IMR-90 (cell line): ENCODE measurements around the gene GJC3. TPM values are rescaled to one million over a fixed set of nuclear protein-coding genes. Genes with fewer than 3 reads are reported as not detected.
"Not testable (repeated sequence)": the region's sequence is repeated elsewhere in the genome, so short reads cannot be mapped to it uniquely, and the experiment has no call there.

Experiments
- ATAC-seq: fragments of 200-7000 bp; cut with Tn5 transposase; 2 replicates; pipeline ENCODE4 v1.9.1; 2020; ENCODE audit warnings: low read depth, mild to moderate bottlenecking, moderate library complexity
- BruUV-seq: library from RNA; stranded (reverse); fragments of 400-500 nt; replicated peaks from 2 replicates; lab custom pipeline; 2021; lab: Mats Ljungman, UMichigan
- CTCF ChIA-PET: fragments of 300-600 bp; formaldehyde crosslinking; extraction: SDS; loops from one replicate; lab custom pipeline; 2021; ENCODE audit warnings: antibody characterized with exemption; lab: Yijun Ruan, JAX
- POLR2A ChIA-PET: fragments of 300-600 bp; sonication (Branson Sonifier 250); formaldehyde crosslinking; loops from one replicate; lab custom pipeline; 2022; ENCODE audit warnings: antibody characterized with exemption; ENCODE audit not compliant: unreplicated experiment; lab: Charles Lee
- DNase-seq: peaks from one replicate; pipeline ENCODE4 v3.0.0; 2013
- H2AFZ ChIP-seq: replicated peaks from 2 replicates; pipeline ENCODE3; 2013; ENCODE audit warnings: low read length, mild to moderate bottlenecking; ENCODE audit not compliant: poor library complexity
- H2AK5ac ChIP-seq: 2 replicates; pipeline ENCODE4 v1.6.1; 2013; ENCODE audit warnings: low read depth, low read length, inconsistent platforms
- H2AK9ac ChIP-seq: replicated peaks from 2 replicates; pipeline ENCODE3; 2013; ENCODE audit warnings: mild to moderate bottlenecking, low read depth, low read length, moderate library complexity; ENCODE audit not compliant: poor library complexity
- H2BK120ac ChIP-seq: 2 replicates; pipeline ENCODE4 v1.6.1; 2013; ENCODE audit warnings: low read depth, low read length, inconsistent platforms
- H2BK15ac ChIP-seq: 3 replicates; pipeline ENCODE4 v1.6.1; 2013; ENCODE audit warnings: low read depth, low read length, inconsistent platforms
- H2BK20ac ChIP-seq: 2 replicates; pipeline ENCODE4 v1.6.1; 2013; ENCODE audit warnings: low read depth, mild to moderate bottlenecking, inconsistent platforms, low read length, moderate library complexity
- H2BK5ac ChIP-seq: 2 replicates; pipeline ENCODE4 v1.6.1; 2013; ENCODE audit warnings: mild to moderate bottlenecking, low read depth, low read length, inconsistent platforms; ENCODE audit not compliant: poor library complexity, severe bottlenecking
- H3K14ac ChIP-seq: replicated peaks from 2 replicates; pipeline ENCODE4 v1.6.1; 2013; ENCODE audit warnings: low read depth, low read length, inconsistent platforms
- H3K18ac ChIP-seq: 2 replicates; pipeline ENCODE4 v1.6.1; 2013; ENCODE audit warnings: low read depth, low read length, control low read depth
- H3K23ac ChIP-seq: 2 replicates; pipeline ENCODE4 v1.6.1; 2013; ENCODE audit warnings: low read depth, low read length, inconsistent platforms
- H3K27ac ChIP-seq: 2 replicates; pipeline ENCODE4 v1.5.1; 2013; ENCODE audit warnings: mild to moderate bottlenecking, control low read depth, low read length; ENCODE audit not compliant: insufficient read depth
- H3K27me3 ChIP-seq: 2 replicates; pipeline ENCODE4 v1.6.1; 2013; ENCODE audit warnings: low read length; ENCODE audit not compliant: control insufficient read depth, insufficient read depth
- H3K36me3 ChIP-seq: 2 replicates; pipeline ENCODE4 v1.6.1; 2013; ENCODE audit warnings: low read length, mixed read lengths; ENCODE audit not compliant: control insufficient read depth, insufficient read depth
- H3K4ac ChIP-seq: 2 replicates; pipeline ENCODE4 v1.6.1; 2013; ENCODE audit warnings: low read depth, low read length, inconsistent platforms
- H3K4me1 ChIP-seq: 2 replicates; pipeline ENCODE4 v1.6.1; 2013; ENCODE audit warnings: low read length, mixed read lengths; ENCODE audit not compliant: control insufficient read depth, insufficient read depth
- H3K4me2 ChIP-seq: 2 replicates; pipeline ENCODE4 v1.6.1; 2013; ENCODE audit warnings: low read depth, mild to moderate bottlenecking, control low read depth, low read length, moderate library complexity
- H3K4me3 ChIP-seq: 2 replicates; pipeline ENCODE4 v1.5.1; 2013; ENCODE audit warnings: low read depth, mild to moderate bottlenecking, control low read depth, low read length, moderate library complexity; ENCODE audit not compliant: insufficient read depth
- H3K56ac ChIP-seq: 2 replicates; pipeline ENCODE4 v1.6.1; 2013; ENCODE audit warnings: low read length, inconsistent platforms; ENCODE audit not compliant: insufficient read depth; ENCODE audit errors: extremely low read depth
- H3K79me1 ChIP-seq, 2 experiments: 2 replicates each; pipeline ENCODE4 v1.6.1; 2013; ENCODE audit warnings: low read length in 2 of 2, inconsistent platforms in 1 of 2, low read depth in 1 of 2
- H3K9ac ChIP-seq: 2 replicates; pipeline ENCODE4 v1.6.1; 2013; ENCODE audit warnings: low read depth, low read length, control low read depth
- H3K9me1 ChIP-seq: 2 replicates; pipeline ENCODE4 v1.6.1; 2013; ENCODE audit warnings: low read length, inconsistent platforms; ENCODE audit not compliant: insufficient read depth
- H3K9me3 ChIP-seq: 2 replicates; pipeline ENCODE4 v1.6.1; 2013; ENCODE audit warnings: low read length; ENCODE audit not compliant: control insufficient read depth, insufficient read depth
- H4K20me1 ChIP-seq: 2 replicates; pipeline ENCODE4 v1.6.1; 2013; ENCODE audit warnings: low read length, inconsistent platforms; ENCODE audit not compliant: insufficient read depth
- H4K5ac ChIP-seq: 2 replicates; pipeline ENCODE4 v1.6.1; 2013; ENCODE audit warnings: mild to moderate bottlenecking, low read depth, low read length, control low read depth
- H4K8ac ChIP-seq, 2 experiments: 2 replicates each; pipeline ENCODE4 v1.6.1; 2013; ENCODE audit warnings: low read depth in 2 of 2, low read length in 2 of 2, control low read depth in 1 of 2, inconsistent platforms in 1 of 2
- H4K91ac ChIP-seq: 2 replicates; pipeline ENCODE4 v1.6.1; 2013; ENCODE audit warnings: low read depth, low read length, inconsistent platforms; ENCODE audit not compliant: insufficient read depth
- NFE2L2 ChIP-seq: fragments of 150-350 bp; IDR thresholded peaks from 2 replicates; pipeline ENCODE4 v1.6.1; 2016; ENCODE audit warnings: low read depth, mild to moderate bottlenecking, low read length
- RCOR1 ChIP-seq: IDR thresholded peaks from 2 replicates; pipeline ENCODE4 v1.6.1; 2012; ENCODE audit warnings: mild to moderate bottlenecking, low read length, improper control_type of control experiment; ENCODE audit not compliant: insufficient replicate concordance
- WGBS, 2 experiments: methylation state at CpG; one replicate each; pipeline versions ENCODE4 v1.1.5 to v1.1.7; 2013; ENCODE audit warnings: missing lambda C conversion rate in 2 of 2; ENCODE audit not compliant: insufficient read length in 1 of 2; ENCODE audit errors: extremely low coverage in 2 of 2; 5-methylcytosine and 5-hydroxymethylcytosine counted together
- dilution Hi-C: fragments of 300-500 bp; cut with HindIII; formaldehyde crosslinking; loops from one replicate; pipeline ENCODE4 v1.14.3; 2018; ENCODE audit warnings: low sequenced_read_pairs; ENCODE audit not compliant: unreplicated experiment
- in situ Hi-C: fragments of 300-500 bp; cut with MboI; formaldehyde crosslinking; loops from 3 replicates; pipeline ENCODE4 v1.14.3; 2019; ENCODE audit warnings: low sequenced_read_pairs, inconsistent platforms, mixed read lengths
- intact Hi-C: fragments of 100-400 bp; cut with micrococcal nuclease; formaldehyde crosslinking; loops from 2 replicates; pipeline ENCODE4 v1.10.0; 2022
- polyA plus RNA-seq, 3 experiments: library from polyadenylated mRNA; depleted of rRNA; stranded (reverse); fragments of >200 nt; gene quantifications; 2 replicates each; pipeline ENCODE4 v1.2.3, GENCODE V29; 2012; ENCODE audit warnings: low replicate concordance in 1 of 3
- total RNA-seq: library from RNA; depleted of rRNA; stranded (reverse); fragments of >200 nt; gene quantifications from 2 replicates; pipeline ENCODE4 v1.2.3, GENCODE V29; 2012
- TF ChIP-seq, protein P1 (sequence below): fragments of 150-350 bp; IDR thresholded peaks from 2 replicates; pipeline ENCODE4 v1.6.1; 2016; ENCODE audit warnings: low read depth, mild to moderate bottlenecking, low read length, moderate library complexity, borderline replicate concordance

The GJC3 gene
- total and polyA plus RNA-seq, 2 of the 4 experiments (the other 2 are of a cell fraction): not detected

DNA sequence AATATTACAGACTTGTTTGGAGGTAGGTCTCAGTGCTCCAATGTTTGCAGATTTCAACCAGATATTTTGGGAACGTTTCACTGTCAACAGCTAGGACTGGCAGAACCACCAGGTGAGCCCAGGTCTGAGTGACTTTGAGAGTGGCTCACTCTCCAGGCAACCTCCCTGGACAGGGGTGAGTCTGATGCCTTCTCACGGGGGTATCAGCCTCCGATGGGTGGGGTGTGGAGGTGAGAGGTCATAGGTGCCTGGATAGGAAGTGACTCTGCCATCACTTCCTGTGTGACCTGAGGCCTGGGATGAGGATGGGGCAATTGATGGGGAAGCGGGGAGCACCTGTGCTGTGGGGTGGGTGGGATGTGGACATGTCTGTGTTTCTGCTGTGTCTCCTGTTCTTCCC, 41.8 kb upstream of the GJC3 start:
- Histone ChIP-seq H3K14ac (no peak overlapping the region), H4K20me1 (no peaks in the 10 kb centered on the region), H2AFZ (no peak overlapping the region), H3K9me1 (no peaks in the 10 kb centered on the region), H2AK9ac (no peak overlapping the region), H3K4ac (no peak overlapping the region), H3K9me3 (no peaks in the 10 kb centered on the region; the same call in 1 of the 2 replicates), H3K18ac (no peak overlapping the region), H3K79me1 (no peaks in the 10 kb centered on the region), H2BK120ac (no peak overlapping the region), H3K4me1 (no peaks in the 10 kb centered on the region), H4K91ac (no peak overlapping the region), H3K9ac (no peak overlapping the region), H3K27me3 (peaks cover 14% of the 10 kb centered on the region), H4K8ac (no peak overlapping the region), H3K23ac (no peak overlapping the region), H3K4me3 (no peak overlapping the region), H4K5ac (no peak overlapping the region), H3K36me3 (no peaks in the 10 kb centered on the region), H3K56ac (no peak overlapping the region), H3K27ac (no peak overlapping the region), H2BK5ac (no peak overlapping the region), H3K4me2 (no peak overlapping the region), H2BK20ac (no peak overlapping the region), H2BK15ac (no peak overlapping the region), H2AK5ac (no peak overlapping the region)
- ATAC-seq (no peak), DNase-seq (no peak)
- intact Hi-C loops (no loop called here), dilution Hi-C loops (no loop called here), in situ Hi-C loops (no loop called here)
- CTCF ChIA-PET: no interaction called here
- 43% methylated on average over 2 of the region's 4 CpGs; no CpG with 5 or more reads in 1 of the 2 experiments for WGBS, 2 experiments
- TF ChIP-seq RCOR1 (no peak), NFE2L2 (no peak)
- TF ChIP-seq, protein P1, sequence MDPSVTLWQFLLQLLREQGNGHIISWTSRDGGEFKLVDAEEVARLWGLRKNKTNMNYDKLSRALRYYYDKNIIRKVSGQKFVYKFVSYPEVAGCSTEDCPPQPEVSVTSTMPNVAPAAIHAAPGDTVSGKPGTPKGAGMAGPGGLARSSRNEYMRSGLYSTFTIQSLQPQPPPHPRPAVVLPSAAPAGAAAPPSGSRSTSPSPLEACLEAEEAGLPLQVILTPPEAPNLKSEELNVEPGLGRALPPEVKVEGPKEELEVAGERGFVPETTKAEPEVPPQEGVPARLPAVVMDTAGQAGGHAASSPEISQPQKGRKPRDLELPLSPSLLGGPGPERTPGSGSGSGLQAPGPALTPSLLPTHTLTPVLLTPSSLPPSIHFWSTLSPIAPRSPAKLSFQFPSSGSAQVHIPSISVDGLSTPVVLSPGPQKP: no peak
- POLR2A ChIA-PET: no interaction called here
- BruUV-seq: no TSS peak

DNA sequence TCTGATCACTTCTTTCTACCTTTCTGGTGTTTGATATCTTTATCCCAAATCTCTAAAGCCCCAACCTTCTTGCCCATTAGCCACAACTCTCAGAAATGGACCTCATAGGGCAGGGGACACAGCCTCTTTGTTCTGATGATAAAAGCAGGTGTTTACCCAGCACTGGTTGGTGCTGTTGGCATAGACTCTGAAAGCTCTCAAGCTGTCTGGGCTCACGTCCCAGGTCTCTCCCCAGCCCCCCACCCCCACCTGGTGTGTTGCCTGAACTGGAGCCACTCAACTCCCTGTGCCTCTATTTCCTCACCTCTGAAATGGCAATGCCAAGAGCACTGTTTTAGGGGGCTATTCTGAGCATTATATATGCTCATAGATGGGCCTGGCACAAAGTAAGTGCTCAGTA, 40.4 kb upstream of the GJC3 start:
- H3K23ac ChIP-seq, H4K20me1 ChIP-seq, H2AK5ac ChIP-seq, H3K9ac ChIP-seq, H3K4me2 ChIP-seq, H2BK20ac ChIP-seq, H3K4me1 ChIP-seq, H2AK9ac ChIP-seq, H3K9me3 ChIP-seq, DNase-seq, H2BK120ac ChIP-seq, H4K5ac ChIP-seq, H4K8ac ChIP-seq, POLR2A ChIA-PET, ATAC-seq, H2AFZ ChIP-seq, H3K4me3 ChIP-seq, H3K36me3 ChIP-seq, H3K79me1 ChIP-seq, in situ Hi-C loops, BruUV-seq, H3K9me1 ChIP-seq, H3K27ac ChIP-seq, H2BK5ac ChIP-seq, intact Hi-C loops, H3K4ac ChIP-seq, H3K18ac ChIP-seq, dilution Hi-C loops, H3K56ac ChIP-seq, H2BK15ac ChIP-seq, H4K91ac ChIP-seq, H3K14ac ChIP-seq: not testable (repeated sequence)
- WGBS, 2 experiments: no CpG with 5 or more reads among the region's 1 CpG
- CTCF ChIA-PET: interaction anchor here (0.7 kb wide), 1 partner anchor 9 kb away, joined by 5 read pairs; no protein-coding TSS in a partner anchor
- H3K27me3 ChIP-seq: peaks cover 12% of the 10 kb centered on the region
